Dermis blood vessel endothelial cell (primary cell): ENCODE measurements around the gene ULBP3. TPM values are rescaled to one million over a fixed set of nuclear protein-coding genes. Genes with fewer than 3 reads are reported as not detected.
"Not testable (repeated sequence)": the region's sequence is repeated elsewhere in the genome, so short reads cannot be mapped to it uniquely, and the experiment has no call there.

Experiments
- DNase-seq: peaks from one replicate; pipeline ENCODE4 v3.0.0; 2010
- total RNA-seq: library from RNA; depleted of rRNA; stranded (reverse); fragments of >200 nt; gene quantifications from 2 replicates; pipeline ENCODE4 v1.2.3, GENCODE V29; 2014

Gene ULBP3
- total RNA-seq, 1 donor from 2014 or later = 6.0 TPM

GRCh38 chr6:150075034-150075421 lies 6.1 kb upstream of the ULBP3 start:
- no peak for DNase-seq

DNA sequence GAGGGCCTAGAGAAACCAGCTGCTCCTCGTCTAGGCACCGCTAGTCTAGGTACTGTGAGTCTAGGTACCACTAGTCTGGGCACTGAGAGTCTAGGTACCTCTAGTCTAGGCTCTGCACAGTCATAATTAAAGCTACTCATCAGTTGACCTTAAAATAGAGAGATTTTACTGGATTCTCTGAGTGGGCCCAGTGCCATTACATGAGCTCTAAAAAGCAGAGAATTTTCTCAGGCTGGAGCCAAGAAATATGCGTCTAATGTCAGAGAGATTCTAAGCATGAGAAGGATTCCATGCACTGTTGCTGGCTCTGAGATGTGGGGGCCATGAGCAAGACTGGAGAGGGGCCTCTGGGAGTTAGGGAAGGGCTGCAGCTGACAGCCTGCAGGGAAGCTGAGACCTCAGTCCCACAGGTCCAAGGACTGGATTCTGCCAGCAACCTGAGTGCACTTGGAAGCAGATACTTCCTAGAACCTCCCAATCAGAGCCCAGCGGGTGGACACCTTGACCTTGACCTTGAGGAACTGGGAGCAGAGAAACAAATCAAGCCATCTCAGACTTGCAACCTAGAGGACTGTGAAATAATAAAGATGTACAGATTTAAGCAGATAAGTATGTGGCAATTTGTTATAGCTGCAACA lies 5.6 kb upstream of the ULBP3 start:
- DNase-seq = not testable (repeated sequence)

DNA sequence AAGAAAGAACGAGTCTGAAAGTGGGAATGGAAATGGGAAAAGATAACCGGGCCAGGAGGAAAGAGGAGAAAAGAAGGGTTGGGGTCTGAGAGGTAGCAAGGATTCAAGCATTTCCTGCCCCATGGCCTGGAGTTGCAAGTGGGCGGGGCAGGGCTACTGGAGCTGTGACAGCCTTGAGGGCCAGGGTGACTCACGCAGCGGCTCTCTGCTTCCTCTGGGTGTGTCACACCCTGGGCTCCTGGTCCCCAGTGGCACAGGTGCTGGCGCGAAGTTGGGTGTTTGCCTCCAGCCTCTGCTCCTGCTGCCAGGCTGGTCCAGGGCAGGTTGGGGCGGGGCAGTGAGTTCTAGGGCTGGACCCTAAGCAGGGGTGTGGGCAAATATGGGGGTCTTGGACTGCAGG lies 3.3 kb upstream of the ULBP3 start:
- DNase-seq = peak; percentile 23

- no peak for DNase-seq
Observed at GRCh38 chr6:150070236-150070818, 1.4 kb upstream of the ULBP3 start.

DNA sequence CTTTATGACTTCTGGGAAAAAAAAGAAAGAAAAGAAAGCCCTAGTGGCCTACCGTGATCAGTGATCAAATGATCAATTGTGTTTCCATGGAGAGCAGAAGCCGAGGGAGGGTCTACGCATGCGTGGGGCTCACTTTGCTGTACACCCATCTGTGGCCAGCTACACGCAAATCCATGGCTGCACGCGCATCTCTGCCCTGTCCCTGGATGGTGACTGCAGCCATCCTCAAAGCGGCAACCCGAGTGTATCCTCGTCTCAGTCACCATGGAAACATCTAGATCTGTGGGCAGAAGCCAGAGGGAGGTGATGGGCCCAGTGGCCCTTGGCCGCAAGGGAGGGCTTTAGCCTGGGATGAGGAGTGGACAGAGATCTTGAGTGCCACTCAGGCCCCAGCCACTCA lies 785 bp upstream of the ULBP3 start:
- DNase-seq = peak; percentile 5

DNA sequence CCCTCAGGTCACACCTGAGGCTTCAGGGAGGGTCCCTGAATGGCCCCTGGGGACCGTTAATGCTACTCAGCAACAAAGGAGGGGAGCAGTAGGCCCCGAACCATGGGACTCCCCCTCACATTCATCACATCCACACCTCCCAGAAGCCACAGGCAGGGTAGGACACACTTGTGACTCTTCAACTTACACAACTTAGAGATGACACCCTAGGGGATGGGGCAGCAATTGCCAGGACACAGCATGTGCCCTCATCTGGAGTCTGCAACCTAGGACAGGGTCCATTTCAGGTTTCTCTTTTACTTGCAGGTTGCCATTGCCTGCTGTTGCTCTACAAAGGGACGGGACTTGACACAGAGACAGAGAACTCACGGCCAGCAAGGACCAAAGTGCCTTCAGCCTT lies 770 bp downstream of the ULBP3 start:
- no peak for DNase-seq

DNA sequence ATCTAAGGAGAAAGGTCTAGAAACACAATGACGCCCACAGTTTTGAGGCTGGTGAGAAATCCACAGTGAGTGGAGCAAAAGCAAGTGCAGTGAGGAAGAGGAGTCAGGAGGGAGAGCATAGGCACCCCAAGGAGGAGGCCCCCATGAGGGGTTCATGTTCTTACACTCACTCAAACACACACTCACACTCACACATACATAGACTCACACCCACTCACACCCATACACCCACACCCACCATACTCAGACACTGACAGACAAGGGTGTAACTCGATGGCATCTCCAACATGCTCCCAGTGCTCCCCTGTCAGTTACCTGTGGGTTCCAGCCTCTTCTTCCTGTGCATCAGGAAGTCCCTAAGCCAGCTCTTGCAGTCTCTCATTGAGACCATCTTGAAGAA lies 3.8 kb downstream of the ULBP3 start:
- no peak for DNase-seq

DNA sequence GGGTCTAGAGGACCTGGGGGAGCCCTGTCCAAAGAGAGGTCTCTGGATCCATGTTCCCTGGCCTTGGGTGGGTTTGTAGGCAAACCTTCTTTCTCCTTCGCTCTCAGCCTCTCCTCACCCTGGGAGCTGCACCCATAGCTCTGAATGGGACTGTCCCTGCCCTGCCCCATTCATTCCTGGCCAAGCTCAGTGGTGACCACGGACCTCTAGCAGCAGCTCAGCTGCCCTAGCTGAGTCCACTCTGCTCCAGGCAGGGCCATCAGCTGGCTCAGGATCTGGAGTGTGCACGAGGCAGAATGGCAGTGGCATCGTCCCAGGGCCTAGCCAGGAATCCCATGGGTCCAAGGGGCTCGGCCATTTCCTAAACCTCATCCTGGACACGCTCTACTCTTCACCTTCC lies 5.3 kb downstream of the ULBP3 start:
- no peak for DNase-seq

DNA sequence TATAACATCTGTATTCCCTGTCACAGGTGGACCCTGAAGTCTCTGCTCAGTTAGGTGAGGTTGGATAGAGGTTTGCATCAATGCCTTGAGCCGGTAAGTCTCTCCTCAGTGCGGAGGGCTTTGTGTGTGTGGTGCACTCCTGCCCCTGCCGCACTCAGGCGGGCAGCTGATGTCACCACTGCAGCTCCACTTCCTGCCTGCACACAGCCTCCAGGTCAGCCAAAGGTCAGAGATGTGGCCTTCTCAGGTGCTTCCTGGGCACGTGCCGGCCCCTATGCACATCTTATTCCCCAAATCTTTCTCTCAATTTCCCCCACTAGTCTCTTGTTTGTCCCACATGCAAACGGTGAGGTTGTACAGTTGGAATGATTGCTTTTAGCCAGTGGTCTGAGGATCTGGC lies 8.9 kb downstream of the ULBP3 start:
- peak; percentile 49 for DNase-seq

GRCh38 chr6:150058986-150059385 lies 9.9 kb downstream of the ULBP3 start:
- DNase-seq = no peak

- DNase-seq = no peak
Observed at GRCh38 chr6:150058231-150058792, 10.6 kb downstream of the ULBP3 start.

GRCh38 chr6:150057501-150057951 lies 11.4 kb downstream of the ULBP3 start:
- DNase-seq = no peak

- no peak for DNase-seq
Observed at GRCh38 chr6:150056916-150057315, 12.0 kb downstream of the ULBP3 start.

GRCh38 chr6:150056156-150056555 lies 12.8 kb downstream of the ULBP3 start:
- no peak for DNase-seq

DNA sequence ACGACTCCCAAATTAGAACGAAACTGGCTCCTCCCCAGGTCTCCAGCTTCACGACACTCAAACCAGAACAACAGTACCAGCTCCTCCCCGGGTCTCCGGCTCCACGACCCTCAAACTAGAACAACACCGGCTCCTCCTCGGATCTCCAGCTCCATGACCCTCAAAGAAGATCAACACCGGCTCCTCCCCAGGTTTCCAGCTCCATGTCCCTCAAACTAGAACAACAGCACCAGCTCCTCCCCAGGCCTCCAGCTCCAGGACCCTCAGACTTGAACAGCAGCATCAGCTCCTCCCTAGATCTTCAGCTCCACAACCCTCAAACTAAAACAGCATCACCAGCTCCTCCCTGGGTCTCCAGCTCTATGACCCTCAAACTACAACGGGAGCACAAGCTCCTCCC lies 13.8 kb downstream of the ULBP3 start:
- no peak for DNase-seq

DNA sequence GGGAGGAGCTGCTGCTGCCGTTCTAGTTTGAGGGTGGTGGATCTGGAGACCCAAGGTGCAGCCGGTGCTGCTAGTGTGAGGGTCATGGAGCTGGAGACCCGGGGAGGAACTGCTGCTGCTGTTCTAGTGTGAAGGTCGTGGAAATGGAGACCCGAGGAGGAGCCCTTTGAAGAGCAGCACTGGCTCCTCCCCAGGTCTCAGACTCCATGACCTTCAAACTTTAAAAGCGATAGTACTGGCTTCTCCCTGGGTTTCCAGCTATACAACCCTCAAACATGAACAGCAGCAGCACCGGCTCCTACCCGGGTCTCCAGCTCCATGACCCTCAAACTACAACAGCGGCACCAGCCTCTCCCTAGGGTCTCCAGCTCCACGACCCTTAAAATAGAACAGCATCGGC lies 15.5 kb downstream of the ULBP3 start:
- no peak for DNase-seq

GRCh38 chr6:150050846-150051245 lies 18.1 kb downstream of the ULBP3 start:
- DNase-seq = no peak

DNA sequence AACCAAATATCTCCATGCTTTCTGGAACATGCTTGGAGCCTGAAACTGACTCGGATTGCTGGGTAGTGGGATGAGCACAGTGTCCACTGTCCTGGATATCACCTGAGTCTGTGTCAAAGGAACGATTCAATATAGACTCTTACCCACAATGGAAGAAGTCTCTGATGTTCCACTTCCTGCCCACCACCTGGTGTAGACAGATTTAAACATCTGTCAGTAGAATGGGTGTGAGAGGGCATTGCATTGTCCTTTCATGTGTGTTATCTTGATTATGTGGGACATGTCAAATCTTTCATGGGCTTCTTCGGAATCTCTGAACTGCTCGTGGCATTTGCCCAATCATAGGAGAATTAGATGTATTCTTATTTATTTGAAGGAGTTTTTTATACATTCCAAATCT lies 20.8 kb downstream of the ULBP3 start:
- no peak for DNase-seq

DNA sequence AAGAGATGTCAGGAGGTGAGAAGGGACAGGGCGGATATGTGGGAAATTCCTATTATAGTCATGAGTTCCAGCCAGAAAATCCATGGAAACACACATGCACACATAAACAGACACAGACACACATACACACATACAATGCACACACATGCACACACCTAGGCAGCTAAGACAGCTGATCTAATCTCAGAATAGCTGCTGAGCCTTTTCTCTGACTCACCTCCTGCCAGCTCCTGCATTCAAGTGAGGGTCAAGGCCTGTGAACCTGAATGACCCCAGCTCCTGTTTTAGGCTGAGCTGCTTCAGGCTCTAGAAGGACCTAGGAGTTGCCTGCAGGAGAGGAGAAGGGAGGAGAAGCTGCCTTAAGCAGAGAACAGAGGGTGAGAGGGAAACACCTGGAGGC lies 22.0 kb downstream of the ULBP3 start:
- DNase-seq = no peak

DNA sequence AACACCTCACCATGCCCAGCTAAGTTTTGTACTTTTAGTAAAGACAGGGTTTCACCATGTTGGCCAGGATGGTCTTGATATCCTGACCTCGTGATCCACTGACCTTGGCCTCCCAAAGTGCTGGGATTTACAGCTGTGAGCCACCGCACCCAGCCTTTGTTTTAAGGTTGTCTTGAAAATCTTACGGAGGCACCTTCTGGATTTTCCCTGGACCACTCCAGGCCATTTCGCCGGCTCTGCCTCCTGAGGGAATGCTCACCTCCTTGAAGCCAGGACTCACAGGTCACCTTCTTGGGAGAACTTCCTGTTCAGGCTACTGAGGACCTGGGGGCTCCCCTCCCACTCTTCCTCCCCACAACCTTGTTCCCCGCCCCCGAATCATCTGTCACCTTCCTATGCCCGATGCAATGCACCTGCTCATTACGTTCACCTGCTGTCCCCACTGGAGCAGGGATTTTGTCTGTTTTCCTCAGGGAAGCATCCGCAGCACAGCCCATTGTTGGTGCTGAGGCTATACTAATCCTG lies 24.2 kb downstream of the ULBP3 start:
- DNase-seq = no peak

- no peak for DNase-seq
Observed at GRCh38 chr6:150043501-150044412, 25.2 kb downstream of the ULBP3 start.

GRCh38 chr6:150043096-150043495 lies 25.8 kb downstream of the ULBP3 start:
- no peak for DNase-seq
